Activated CD4-positive, alpha-beta T cell treated with anti-CD3 and anti-CD28 coated beads, Interleukin-2, amount 10 ng/mL, durations not matched to agents 7 days and 5 days (primary cell): ENCODE measurements around the gene TCEANC. TPM values are rescaled to one million over a fixed set of nuclear protein-coding genes. Genes with fewer than 3 reads are reported as not detected.

Source experiments
- CTCF ChIA-PET: fragments of 350-600 bp; sonication (Branson Sonifier 250); formaldehyde crosslinking; loops from one replicate; lab custom pipeline; 2021; ENCODE audit warnings: antibody characterized with exemption; lab: Charles Lee
- POLR2A ChIA-PET: fragments of 350-600 bp; sonication (Branson Sonifier 250); formaldehyde crosslinking; loops from one replicate; lab custom pipeline; 2021; ENCODE audit warnings: antibody characterized with exemption; lab: Charles Lee
- DNase-seq: peaks from one replicate; pipeline ENCODE4 v3.0.0-alpha.2; 2020
- H3K27ac Mint-ChIP-seq: one replicate; pipeline ENCODE4 v1.8.0; 2021; ENCODE audit warnings: mild to moderate bottlenecking, moderate library complexity, mixed read lengths
- H3K27me3 Mint-ChIP-seq: one replicate; pipeline ENCODE4 v1.8.0; 2021; ENCODE audit warnings: mixed read lengths
- H3K36me3 Mint-ChIP-seq: one replicate; pipeline ENCODE4 v1.8.0; 2021; ENCODE audit warnings: low read depth, mixed read lengths
- H3K4me1 Mint-ChIP-seq: one replicate; pipeline ENCODE4 v1.8.0; 2021; ENCODE audit warnings: mixed read lengths
- H3K4me3 Mint-ChIP-seq: one replicate; pipeline ENCODE4 v1.8.0; 2021; ENCODE audit warnings: mild to moderate bottlenecking, moderate library complexity, mixed read lengths
- H3K9me3 Mint-ChIP-seq: one replicate; pipeline ENCODE4 v1.8.0; 2021; ENCODE audit warnings: mixed read lengths
- total RNA-seq, 2 experiments: library from RNA; stranded (reverse); gene quantifications; one replicate each; pipeline ENCODE4 v1.2.3, GENCODE V29; 2021

Gene TCEANC
- total RNA-seq, 2 experiments from 2014 or later, result 6.9 to 8.3 TPM

DNA sequence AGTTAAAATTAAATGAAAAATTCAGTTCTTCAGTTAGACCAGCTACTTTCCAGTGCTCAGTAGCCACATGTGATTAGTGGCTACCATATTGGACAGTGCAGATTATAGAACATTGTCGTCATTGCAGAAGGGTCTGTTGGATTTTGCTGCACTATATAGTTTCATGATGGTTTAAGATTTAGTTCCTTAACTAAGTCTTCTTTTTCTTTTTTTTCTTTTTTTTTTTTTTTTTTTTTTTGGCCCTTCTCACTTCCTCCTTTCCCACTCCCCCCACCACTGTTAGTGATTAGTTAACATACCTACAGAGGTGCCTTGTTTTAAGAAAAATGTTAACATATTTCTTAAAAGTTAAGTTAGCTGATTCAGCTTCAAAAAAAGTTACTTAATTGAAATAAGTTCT, 45.0 kb downstream of the TCEANC start:
- POLR2A ChIA-PET, result no interaction called here

DNA sequence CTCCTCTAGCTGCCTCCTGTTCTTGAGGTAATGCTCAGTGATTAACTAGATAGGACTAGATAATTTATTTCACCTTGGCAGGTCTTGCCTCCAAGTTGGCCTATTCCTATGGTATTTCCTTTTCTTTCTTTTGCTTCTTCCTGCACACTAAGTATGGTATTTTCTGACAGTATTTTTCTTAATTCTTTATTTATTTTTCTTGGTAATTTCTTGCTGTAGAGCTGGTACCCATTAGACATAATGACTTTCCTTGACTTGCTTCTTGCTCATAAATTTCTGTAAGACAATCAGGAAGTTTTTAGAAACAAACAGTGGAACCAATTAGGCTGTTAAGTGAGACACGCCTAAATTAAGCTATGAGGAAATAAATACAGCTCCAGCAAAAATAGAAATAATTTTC, 45.5 kb downstream of the TCEANC start:
- ChIA-PET CTCF (interaction anchor here (1.1 to 1.9 kb wide), 2 partner anchors 11 to 26 kb away, joined by 3 to 7 read pairs; no protein-coding TSS in a partner anchor), POLR2A (interaction anchor here (0.7 kb wide), 1 partner anchor 343 kb away, joined by 4 read pairs; no protein-coding TSS in a partner anchor)
- Mint-ChIP-seq H3K27me3 (no peaks in the 10 kb centered on the region), H3K9me3 (no peaks in the 10 kb centered on the region), H3K4me3 (no peak overlapping the region), H3K27ac (no peak overlapping the region), H3K4me1 (peaks cover 42% of the 10 kb centered on the region), H3K36me3 (peaks cover 13% of the 10 kb centered on the region)
- DNase-seq, result no peak

More for the DNA sequence above, 45.0 kb downstream of the TCEANC start:
- Mint-ChIP-seq H3K27ac (no peak overlapping the region), H3K9me3 (no peaks in the 10 kb centered on the region), H3K27me3 (no peaks in the 10 kb centered on the region), H3K36me3 (peaks cover 12% of the 10 kb centered on the region), H3K4me1 (peaks cover 46% of the 10 kb centered on the region), H3K4me3 (no peak overlapping the region)
- DNase-seq, result no peak
- CTCF ChIA-PET, result interaction anchor here (1.1 to 1.9 kb wide), 2 partner anchors 11 to 27 kb away, joined by 3 to 7 read pairs; no protein-coding TSS in a partner anchor

DNA sequence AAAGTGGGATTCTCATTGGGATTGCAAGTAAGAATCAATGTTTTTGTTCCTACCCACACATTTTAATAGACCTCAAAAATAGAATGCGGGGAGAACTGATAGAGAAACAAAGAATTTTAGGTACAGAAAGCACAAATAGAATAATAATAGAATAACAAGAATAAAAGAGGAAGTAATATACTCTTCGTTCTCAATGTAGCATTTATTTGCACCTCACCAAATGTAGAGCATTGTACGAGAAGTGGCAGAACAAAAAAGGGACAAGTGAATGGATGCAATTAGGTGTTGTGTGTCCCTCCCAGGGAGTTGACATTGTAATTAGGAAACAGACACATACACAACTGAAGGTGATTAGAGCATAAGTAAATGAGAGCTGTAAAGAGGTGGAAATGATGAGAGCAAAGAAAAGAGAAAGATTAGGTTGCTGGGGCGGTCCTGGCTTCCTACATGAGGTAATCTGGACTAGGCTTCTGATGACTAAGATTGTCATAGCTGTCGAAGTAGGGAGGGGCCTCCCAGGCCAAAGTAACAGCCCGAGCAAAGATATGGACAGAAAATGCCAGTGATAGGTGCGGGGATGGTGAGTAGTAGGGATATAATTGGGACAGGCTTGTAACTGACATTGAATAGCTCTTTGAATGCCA, 46.4 kb downstream of the TCEANC start:
- peaks cover 17% of the 10 kb centered on the region for H3K36me3 Mint-ChIP-seq
- ChIA-PET POLR2A (interaction anchor here (0.6 kb wide), 1 partner anchor 141 kb away, joined by 3 read pairs; no protein-coding TSS in a partner anchor), CTCF (no interaction called here)
- H3K4me1 Mint-ChIP-seq, result peaks cover 43% of the 10 kb centered on the region
- no peak overlapping the region for H3K27ac Mint-ChIP-seq
- H3K27me3 Mint-ChIP-seq, result no peaks in the 10 kb centered on the region
- no peak overlapping the region for H3K4me3 Mint-ChIP-seq
- DNase-seq, result no peak
- no peaks in the 10 kb centered on the region for H3K9me3 Mint-ChIP-seq

DNA sequence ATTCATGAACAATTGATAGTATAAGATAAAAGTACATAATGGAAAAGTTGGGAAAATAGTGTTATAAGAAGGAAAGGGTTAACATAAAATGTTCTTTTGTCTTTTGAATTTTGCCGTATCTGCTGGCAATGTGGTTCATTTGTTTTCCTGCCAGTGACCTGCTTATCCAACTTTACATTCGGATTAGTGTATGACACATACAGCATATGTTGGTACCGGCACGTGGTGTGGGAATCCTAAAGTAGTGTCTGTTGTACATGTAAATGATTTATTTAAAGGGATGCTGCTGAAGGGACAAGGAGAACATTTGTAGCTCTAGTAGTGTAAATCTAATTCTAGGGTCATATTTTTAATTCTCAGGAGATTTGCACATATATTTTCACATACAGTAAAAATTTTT, 47.4 kb downstream of the TCEANC start:
- H3K4me1 Mint-ChIP-seq, result peaks cover 37% of the 10 kb centered on the region
- no peaks in the 10 kb centered on the region for H3K9me3 Mint-ChIP-seq
- peaks cover 17% of the 10 kb centered on the region for H3K36me3 Mint-ChIP-seq
- ChIA-PET CTCF (interaction anchor here (1.0 kb wide), 1 partner anchor 8 kb away, joined by 3 read pairs; no protein-coding TSS in a partner anchor), POLR2A (no interaction called here)
- no peaks in the 10 kb centered on the region for H3K27me3 Mint-ChIP-seq
- H3K27ac Mint-ChIP-seq, result no peak overlapping the region
- DNase-seq, result no peak
- H3K4me3 Mint-ChIP-seq, result no peak overlapping the region

DNA sequence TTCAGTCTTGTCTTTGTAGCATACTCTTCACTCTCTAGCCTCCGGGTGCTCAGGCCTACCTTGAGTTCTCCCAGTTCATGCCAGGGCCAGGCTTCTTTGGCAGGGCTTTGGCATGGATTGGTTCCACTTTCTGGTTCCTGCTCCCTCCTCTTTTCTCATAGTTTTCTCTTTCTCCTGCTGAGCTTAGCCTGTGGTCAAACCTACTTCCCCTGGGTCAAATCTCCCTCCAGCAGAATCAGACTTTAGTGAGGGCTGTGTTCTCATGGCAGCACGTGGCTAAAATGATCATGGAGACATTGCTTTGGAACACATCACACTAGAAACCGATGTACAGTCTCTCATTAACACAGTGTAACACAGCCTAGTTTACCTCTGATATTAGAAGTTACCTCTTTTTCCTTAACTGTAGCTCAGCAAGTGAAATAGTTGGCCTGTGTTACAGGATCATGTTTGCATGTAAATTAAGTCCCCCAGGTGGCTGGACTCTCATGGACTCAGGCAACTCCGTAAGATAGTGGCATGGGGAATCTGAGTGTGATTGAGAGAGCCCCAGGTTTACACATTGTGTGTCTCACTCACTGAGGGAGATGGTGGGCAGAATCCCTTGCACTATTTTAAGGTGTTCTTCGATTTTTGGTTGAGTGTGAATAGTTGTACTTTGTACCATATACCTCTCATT, 49.3 kb downstream of the TCEANC start:
- Mint-ChIP-seq H3K27me3 (no peaks in the 10 kb centered on the region), H3K9me3 (no peaks in the 10 kb centered on the region), H3K4me1 (peaks cover 27% of the 10 kb centered on the region), H3K36me3 (peaks cover 19% of the 10 kb centered on the region), H3K4me3 (no peak overlapping the region), H3K27ac (no peak overlapping the region)
- CTCF ChIA-PET, result no interaction called here
- POLR2A ChIA-PET, result no interaction called here
- no peak for DNase-seq

DNA sequence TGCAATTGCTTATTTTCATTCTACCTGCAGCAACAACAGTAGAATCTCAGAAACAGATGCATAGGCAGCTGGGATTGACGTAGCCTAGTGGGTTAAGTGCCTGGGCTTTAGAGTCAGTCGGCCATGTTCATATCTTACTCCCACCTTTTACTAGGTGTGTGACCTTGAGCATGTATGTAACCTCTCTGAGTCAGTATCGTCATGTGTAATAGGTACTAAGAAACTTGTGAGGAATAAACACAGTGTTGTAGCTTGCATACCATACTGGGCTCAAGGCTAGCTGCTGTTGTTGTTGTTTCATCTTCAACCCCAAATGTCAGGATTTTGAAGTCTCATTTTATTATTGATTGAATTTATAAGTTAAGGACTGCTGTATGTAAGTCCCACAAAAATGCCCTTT, 50.2 kb downstream of the TCEANC start:
- no peak overlapping the region for H3K27ac Mint-ChIP-seq
- peaks cover 22% of the 10 kb centered on the region for H3K36me3 Mint-ChIP-seq
- H3K4me3 Mint-ChIP-seq, result no peak overlapping the region
- no peak for DNase-seq
- no peaks in the 10 kb centered on the region for H3K9me3 Mint-ChIP-seq
- H3K4me1 Mint-ChIP-seq, result peaks cover 26% of the 10 kb centered on the region
- H3K27me3 Mint-ChIP-seq, result no peaks in the 10 kb centered on the region
- ChIA-PET CTCF (no interaction called here), POLR2A (no interaction called here)

DNA sequence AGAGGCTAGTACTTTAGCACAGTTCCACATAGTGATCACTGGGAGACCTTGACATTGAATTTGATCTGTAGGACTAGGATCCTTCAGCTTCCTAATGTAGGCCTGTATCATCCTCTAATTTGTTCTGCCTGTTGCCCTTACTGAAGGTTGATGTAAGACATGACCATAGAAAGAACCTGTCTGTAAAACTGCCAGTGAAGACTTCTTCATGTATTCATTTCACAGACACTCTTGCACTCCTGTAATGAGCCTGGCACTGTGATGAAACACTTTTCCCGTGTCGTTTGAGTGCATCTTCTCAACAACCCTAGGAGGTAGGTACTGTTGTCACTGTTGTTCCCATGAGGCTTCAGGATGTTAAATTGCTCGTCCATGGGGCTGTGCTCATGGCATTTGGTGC, 50.6 kb downstream of the TCEANC start:
- Mint-ChIP-seq H3K36me3 (peaks cover 26% of the 10 kb centered on the region), H3K27ac (no peak overlapping the region), H3K27me3 (no peaks in the 10 kb centered on the region), H3K9me3 (no peaks in the 10 kb centered on the region), H3K4me1 (peaks cover 26% of the 10 kb centered on the region), H3K4me3 (no peak overlapping the region)
- DNase-seq, result no peak
- POLR2A ChIA-PET, result no interaction called here
- CTCF ChIA-PET, result no interaction called here

DNA sequence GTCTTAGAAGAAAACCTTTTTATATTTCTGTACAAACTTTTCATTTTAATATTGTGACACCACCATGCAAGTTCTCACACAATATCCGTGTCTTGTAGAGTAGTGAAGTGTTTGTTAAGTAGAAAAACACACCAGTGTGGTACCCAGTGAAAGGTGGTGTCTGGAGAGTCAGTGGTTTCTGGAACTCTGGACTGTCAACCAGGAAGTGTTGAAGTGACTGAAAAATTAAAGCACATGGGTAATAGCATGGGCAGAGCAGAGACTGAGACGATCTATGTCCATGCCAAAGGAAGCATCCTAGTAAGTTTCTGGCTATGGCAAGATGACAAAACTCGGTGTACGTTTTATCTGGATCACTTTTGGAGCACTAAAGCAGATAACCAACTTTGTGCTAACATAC, 58.2 kb downstream of the TCEANC start:
- peaks cover 3% of the 10 kb centered on the region for H3K4me1 Mint-ChIP-seq
- H3K4me3 Mint-ChIP-seq, result no peak overlapping the region
- no peaks in the 10 kb centered on the region for H3K27me3 Mint-ChIP-seq
- DNase-seq, result no peak
- peaks cover 32% of the 10 kb centered on the region for H3K36me3 Mint-ChIP-seq
- ChIA-PET POLR2A (no interaction called here), CTCF (interaction anchor here (0.8 to 1.2 kb wide), 2 partner anchors 15 to 23 kb away, joined by 3 read pairs; partner anchors contain the start of gene RAB9A)
- H3K9me3 Mint-ChIP-seq, result no peaks in the 10 kb centered on the region
- H3K27ac Mint-ChIP-seq, result peak overlapping the region; percentile 62

Other genes with a start within 250 kb of the TCEANC start
- gene EGFL6, start 83.5 kb upstream of the TCEANC start, total RNA-seq, result 1 to 10 TPM; 1.7 to 2.0 TPM
- 10 to 100 TPM in 1 of 2 experiments, 1 to 10 TPM in 1; 9.1 to 10.9 TPM for gene RAB9A, start 36.0 kb downstream of the TCEANC start, total RNA-seq
- gene TRAPPC2, start 81.5 kb downstream of the TCEANC start, total RNA-seq, result 10 to 100 TPM; 20.2 to 22.2 TPM
- 10 to 100 TPM; 32.5 to 35.0 TPM for gene OFD1, start 81.6 kb downstream of the TCEANC start, total RNA-seq
- gene GPM6B, start 164.0 kb downstream of the TCEANC start, total RNA-seq, result not detected